DND-41 (cell line): ENCODE data around the gene PLEKHM1.
"Not testable (repeated sequence)": the region's sequence is repeated elsewhere in the genome, so short reads cannot be mapped to it uniquely, and the experiment has no call there.

ENCODE experiments used
- ATAC-seq: fragments of 200-7000 bp; cut with Tn5 transposase; 3 replicates; pipeline ENCODE4 v1.9.1; 2021; ENCODE audit warnings: low read depth; ENCODE audit not compliant: insufficient read depth
- DNase-seq: peaks from one replicate; pipeline ENCODE4 v3.0.0-alpha.2; 2020
- H2AFZ ChIP-seq: 2 replicates; pipeline ENCODE4 v1.6.0; 2012; ENCODE audit warnings: low read depth, low read length
- H3K27ac ChIP-seq: 2 replicates; pipeline ENCODE4 v1.5.1; 2012; ENCODE audit warnings: low read length, inconsistent platforms
- H3K27me3 ChIP-seq: fragments of 200-600 bp; sonication (generic); 2 replicates; pipeline ENCODE4 v1.6.0; 2012; ENCODE audit warnings: low read length, mild to moderate bottlenecking, inconsistent platforms; ENCODE audit not compliant: insufficient read depth, poor library complexity
- H3K36me3 ChIP-seq: 2 replicates; pipeline ENCODE4 v1.5.1; 2012; ENCODE audit warnings: low read length, inconsistent platforms; ENCODE audit not compliant: insufficient read depth
- H3K4me1 ChIP-seq: 2 replicates; pipeline ENCODE4 v1.5.1; 2012; ENCODE audit warnings: mild to moderate bottlenecking, low read length; ENCODE audit not compliant: insufficient read depth
- H3K4me2 ChIP-seq: 2 replicates; pipeline ENCODE4 v1.6.0; 2012; ENCODE audit warnings: mild to moderate bottlenecking, moderate library complexity, low read length, inconsistent platforms; ENCODE audit not compliant: insufficient read depth
- H3K4me3 ChIP-seq, 2 experiments: fragments of 200-600 bp in 1 of 2; shearing (Covaris generic) in 1 of 2; 2 replicates each; pipeline ENCODE4 v1.5.1; 2012 to 2016; ENCODE audit warnings: inconsistent platforms in 2 of 2, low read length in 2 of 2, mild to moderate bottlenecking in 2 of 2, low read depth in 1 of 2, moderate library complexity in 1 of 2
- H3K79me2 ChIP-seq: 2 replicates; pipeline ENCODE4 v1.6.0; 2012; ENCODE audit warnings: low read length, inconsistent platforms; ENCODE audit not compliant: insufficient read depth
- H3K9ac ChIP-seq: 2 replicates; pipeline ENCODE4 v1.6.0; 2012; ENCODE audit warnings: low read depth, mild to moderate bottlenecking, inconsistent platforms, low read length, moderate library complexity
- H3K9me3 ChIP-seq: 2 replicates; pipeline ENCODE4 v1.5.1; 2012; ENCODE audit warnings: low read length, moderate library complexity, mild to moderate bottlenecking, inconsistent platforms; ENCODE audit not compliant: insufficient read depth, severe bottlenecking
- H4K20me1 ChIP-seq: 2 replicates; pipeline ENCODE4 v1.6.0; 2012; ENCODE audit warnings: low read length; ENCODE audit not compliant: insufficient read depth

PLEKHM1 gene

GRCh38 chr17:45449260-45449659 lies 41.3 kb downstream of the PLEKHM1 start:
- not testable (repeated sequence) for DNase-seq, H2AFZ ChIP-seq, H4K20me1 ChIP-seq, H3K9me3 ChIP-seq, H3K4me2 ChIP-seq, ATAC-seq, H3K27me3 ChIP-seq, H3K27ac ChIP-seq, H3K9ac ChIP-seq, H3K4me3 ChIP-seq, H3K4me1 ChIP-seq, H3K79me2 ChIP-seq
- peaks cover 19% of the 10 kb centered on the region for H3K36me3 ChIP-seq

- not testable (repeated sequence) for H3K4me2 ChIP-seq, ATAC-seq, H3K27ac ChIP-seq, DNase-seq, H3K9me3 ChIP-seq, H2AFZ ChIP-seq, H3K27me3 ChIP-seq, H3K4me1 ChIP-seq, H4K20me1 ChIP-seq, H3K4me3 ChIP-seq, H3K79me2 ChIP-seq, H3K9ac ChIP-seq
- peaks cover 16% of the 10 kb centered on the region for H3K36me3 ChIP-seq
Observed at GRCh38 chr17:45448483-45448882, 42.0 kb downstream of the PLEKHM1 start.

GRCh38 chr17:45448066-45448465 lies 42.5 kb downstream of the PLEKHM1 start:
- not testable (repeated sequence) for DNase-seq

GRCh38 chr17:45447650-45448049 lies 42.9 kb downstream of the PLEKHM1 start:
- not testable (repeated sequence) for H3K9me3 ChIP-seq, H3K4me1 ChIP-seq, H3K79me2 ChIP-seq, H3K27me3 ChIP-seq, H2AFZ ChIP-seq, H3K4me3 ChIP-seq, H3K9ac ChIP-seq, H3K27ac ChIP-seq, ATAC-seq, H3K4me2 ChIP-seq, DNase-seq, H4K20me1 ChIP-seq
- peaks cover 16% of the 10 kb centered on the region for H3K36me3 ChIP-seq

More at GRCh38 chr17:45448066-45448465, 42.5 kb downstream of the PLEKHM1 start:
- not testable (repeated sequence) for H3K9me3 ChIP-seq, H3K27ac ChIP-seq, H3K4me2 ChIP-seq, H3K79me2 ChIP-seq, H3K27me3 ChIP-seq, H2AFZ ChIP-seq, H3K4me1 ChIP-seq, H3K4me3 ChIP-seq, H4K20me1 ChIP-seq, ATAC-seq, H3K9ac ChIP-seq
- peaks cover 16% of the 10 kb centered on the region for H3K36me3 ChIP-seq

- H3K27ac ChIP-seq, DNase-seq, H3K9me3 ChIP-seq: not testable (repeated sequence)
Observed at GRCh38 chr17:45446872-45447625, 43.5 kb downstream of the PLEKHM1 start.

GRCh38 chr17:45445901-45446743 lies 44.4 kb downstream of the PLEKHM1 start:
- not testable (repeated sequence) for H3K9me3 ChIP-seq, H3K27ac ChIP-seq, H4K20me1 ChIP-seq, H3K79me2 ChIP-seq, H3K27me3 ChIP-seq, H3K4me3 ChIP-seq, H2AFZ ChIP-seq, H3K4me1 ChIP-seq, DNase-seq, H3K4me2 ChIP-seq, H3K9ac ChIP-seq, ATAC-seq
- H3K36me3 ChIP-seq = peaks cover 16% of the 10 kb centered on the region

More at GRCh38 chr17:45446872-45447625, 43.5 kb downstream of the PLEKHM1 start:
- not testable (repeated sequence) for H3K27me3 ChIP-seq, H3K9ac ChIP-seq, H2AFZ ChIP-seq, H4K20me1 ChIP-seq, H3K4me2 ChIP-seq, ATAC-seq, H3K4me3 ChIP-seq, H3K4me1 ChIP-seq, H3K79me2 ChIP-seq
- H3K36me3 ChIP-seq = peaks cover 16% of the 10 kb centered on the region

GRCh38 chr17:45444856-45445820 lies 45.4 kb downstream of the PLEKHM1 start:
- H3K9me3 ChIP-seq, H3K79me2 ChIP-seq, H3K9ac ChIP-seq, H3K27ac ChIP-seq, H3K4me2 ChIP-seq, H3K4me3 ChIP-seq, H4K20me1 ChIP-seq, H3K27me3 ChIP-seq, DNase-seq, ATAC-seq, H2AFZ ChIP-seq, H3K4me1 ChIP-seq: not testable (repeated sequence)
- H3K36me3 ChIP-seq = peaks cover 13% of the 10 kb centered on the region
